GM08714 (cell line): ENCODE data around the gene FAM107B.

ENCODE experiments used
- H3K4me3 ChIP-seq: fragments of 200-500 bp; sonication (Bioruptor generic); 2 replicates; pipeline ENCODE4 v1.5.1; 2014; ENCODE audit warnings: mild to moderate bottlenecking, low read length, inconsistent platforms
- ZNF274 ChIP-seq: IDR thresholded peaks from 2 replicates; pipeline ENCODE4 v1.6.1; 2012; ENCODE audit warnings: mild to moderate bottlenecking, low read depth, low read length

FAM107B gene

DNA sequence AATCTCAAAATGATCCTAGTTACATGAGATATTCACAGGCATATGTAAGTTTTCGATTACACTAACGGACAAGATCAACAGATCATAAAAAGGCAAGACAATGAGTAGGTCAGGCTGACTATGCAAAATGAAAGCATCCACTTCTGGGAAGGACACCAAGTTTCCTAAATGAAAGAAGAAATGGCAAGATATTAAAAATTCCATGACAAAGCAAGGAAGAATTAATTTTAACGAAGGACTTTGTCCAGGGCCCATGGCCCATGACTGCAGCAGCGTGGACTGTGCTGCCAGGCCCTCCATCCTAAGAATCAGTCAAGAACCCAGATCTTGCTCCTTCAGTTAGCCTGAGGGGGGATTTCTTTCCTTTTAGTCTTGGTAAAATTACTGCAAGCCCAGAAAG, 261.6 kb downstream of the FAM107B start:
- no peak for TF ChIP-seq ZNF274
- H3K4me3 ChIP-seq: no peak overlapping the region

DNA sequence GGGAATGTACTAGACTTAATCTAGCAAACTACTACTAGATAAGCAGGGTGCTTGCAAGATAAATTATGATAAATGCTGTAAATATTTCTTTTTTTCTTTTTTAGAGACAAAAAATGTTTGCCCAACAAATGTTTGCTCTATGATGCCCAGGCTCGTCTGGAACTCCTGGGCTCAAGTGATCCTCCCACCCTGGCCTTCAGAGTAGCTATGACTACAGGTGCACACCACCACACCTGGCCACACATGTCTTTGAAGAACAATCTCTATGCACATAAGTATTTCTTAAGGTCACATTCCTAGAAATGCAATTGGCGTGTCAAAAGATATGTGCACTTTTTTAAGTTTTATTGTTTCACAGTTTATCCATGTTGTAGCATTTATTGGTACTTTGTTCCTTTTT, 264.4 kb downstream of the FAM107B start:
- TF ChIP-seq ZNF274: no peak

GRCh38 chr10:14508725-14509124, 266.0 kb downstream of the FAM107B start:
- H3K4me3 ChIP-seq: no peak overlapping the region
- no peak for TF ChIP-seq ZNF274

More for the DNA sequence above, 264.4 kb downstream of the FAM107B start:
- no peak overlapping the region for H3K4me3 ChIP-seq

DNA sequence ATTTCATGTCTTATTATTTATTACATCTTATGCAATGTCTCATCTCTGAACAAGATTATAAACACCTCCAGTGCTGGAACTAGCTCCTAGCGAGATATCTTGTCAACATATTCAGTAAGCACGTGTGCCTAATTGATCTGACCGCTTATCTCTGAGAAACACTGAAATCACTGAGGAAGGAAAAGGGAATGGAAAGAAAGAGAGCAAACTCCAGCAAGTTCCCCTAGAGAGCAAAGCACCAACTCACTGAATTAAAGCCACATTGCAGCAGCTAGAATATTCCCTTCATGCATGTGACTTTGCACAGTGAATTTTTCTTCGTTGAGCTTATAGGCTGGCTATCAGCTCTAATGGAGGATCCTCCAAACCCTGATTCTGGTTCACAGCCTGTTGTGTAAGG, 266.9 kb downstream of the FAM107B start:
- TF ChIP-seq ZNF274: no peak
- no peak overlapping the region for H3K4me3 ChIP-seq

GRCh38 chr10:14507176-14507575, 267.5 kb downstream of the FAM107B start:
- TF ChIP-seq ZNF274: no peak
- H3K4me3 ChIP-seq: no peak overlapping the region

DNA sequence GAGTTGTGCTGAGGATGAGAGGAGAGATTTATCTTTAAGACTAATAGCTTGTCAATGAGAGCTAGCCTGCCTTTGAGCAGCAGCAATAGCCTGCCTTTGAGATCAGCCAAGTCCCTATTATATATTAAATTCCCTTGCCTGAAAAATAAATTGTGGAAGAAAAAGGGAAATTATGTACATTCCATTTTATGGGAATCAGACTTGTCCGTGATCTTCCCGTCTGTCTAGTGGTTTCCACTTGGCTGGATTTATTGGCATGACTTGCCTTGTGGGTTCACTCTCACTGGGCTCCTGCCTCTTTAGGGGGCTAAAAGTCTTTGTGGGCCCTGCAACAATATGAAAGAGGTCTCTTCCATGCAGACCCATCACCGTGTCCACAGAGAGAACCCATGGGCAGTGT, 272.3 kb downstream of the FAM107B start:
- H3K4me3 ChIP-seq: no peak overlapping the region
- TF ChIP-seq ZNF274: no peak

DNA sequence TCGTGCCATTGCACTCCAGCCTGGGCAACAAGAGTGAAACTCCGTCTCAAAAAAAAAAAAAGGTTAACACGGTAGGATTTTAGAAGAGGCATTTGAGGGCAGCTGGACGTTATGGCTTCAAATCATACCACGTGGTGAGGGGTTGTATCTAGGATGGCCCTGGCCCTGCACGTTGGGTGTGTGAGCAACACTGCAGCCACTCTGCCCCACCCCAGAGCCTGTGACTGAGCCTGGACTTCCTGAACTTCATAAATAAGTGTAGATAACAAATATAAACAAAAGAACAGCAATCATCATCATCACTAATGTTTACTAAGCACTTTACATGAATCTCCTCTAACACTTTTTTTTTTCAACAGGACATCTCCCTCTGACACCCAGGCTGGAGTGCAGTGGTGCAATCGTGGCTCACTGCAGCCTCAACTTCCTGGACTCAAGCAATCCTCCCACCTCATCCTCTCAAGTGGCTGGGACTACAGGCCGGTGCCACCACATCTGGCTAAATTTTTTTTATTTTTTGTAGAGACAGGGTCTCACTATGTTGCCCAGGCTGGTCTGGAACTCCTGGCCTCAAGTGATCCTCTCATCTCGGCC, 274.4 kb downstream of the FAM107B start:
- no peak for TF ChIP-seq ZNF274
- no peak overlapping the region for H3K4me3 ChIP-seq

- no peak overlapping the region for H3K4me3 ChIP-seq
- no peak for TF ChIP-seq ZNF274
These were observed 275.1 kb downstream of the FAM107B start for GRCh38 chr10:14499601-14499904.

- TF ChIP-seq ZNF274: no peak
- H3K4me3 ChIP-seq: no peak overlapping the region
These were observed 276.4 kb downstream of the FAM107B start for GRCh38 chr10:14498326-14498725.

- no peak overlapping the region for H3K4me3 ChIP-seq
- TF ChIP-seq ZNF274: no peak
These were observed 282.9 kb downstream of the FAM107B start for GRCh38 chr10:14491811-14492210.

DNA sequence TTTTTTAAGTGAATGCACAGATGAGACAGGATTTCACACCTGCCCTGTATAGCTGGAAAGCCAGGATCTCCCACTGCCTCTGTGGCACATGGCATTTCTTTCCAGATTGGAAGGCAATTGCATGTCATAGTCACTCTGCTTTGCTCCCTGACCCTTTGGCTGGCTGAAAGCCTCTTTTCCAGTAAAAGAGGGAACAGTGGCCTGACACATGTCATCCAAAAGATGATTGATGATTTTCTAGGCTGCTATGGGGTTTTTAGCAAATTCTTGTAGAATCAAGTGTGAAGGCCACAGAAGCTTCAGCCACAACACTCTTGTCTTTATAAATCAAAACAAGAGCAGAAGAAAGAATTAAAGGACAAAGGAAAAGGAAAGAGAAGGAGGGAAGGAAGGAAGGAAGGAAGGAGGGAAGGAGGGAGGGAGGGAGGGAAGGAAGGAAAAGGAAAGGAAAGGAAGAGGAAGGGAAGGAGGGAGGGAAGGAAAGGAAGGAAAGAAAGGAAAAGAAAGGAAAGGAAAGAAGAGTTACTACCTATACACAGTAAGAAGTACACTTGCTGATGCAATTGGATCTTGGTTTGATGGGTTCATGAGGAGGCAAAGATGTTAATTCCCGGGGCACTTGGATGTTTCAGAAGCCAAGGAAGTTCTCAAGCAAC, 285.0 kb downstream of the FAM107B start:
- TF ChIP-seq ZNF274: no peak
- no peak overlapping the region for H3K4me3 ChIP-seq

DNA sequence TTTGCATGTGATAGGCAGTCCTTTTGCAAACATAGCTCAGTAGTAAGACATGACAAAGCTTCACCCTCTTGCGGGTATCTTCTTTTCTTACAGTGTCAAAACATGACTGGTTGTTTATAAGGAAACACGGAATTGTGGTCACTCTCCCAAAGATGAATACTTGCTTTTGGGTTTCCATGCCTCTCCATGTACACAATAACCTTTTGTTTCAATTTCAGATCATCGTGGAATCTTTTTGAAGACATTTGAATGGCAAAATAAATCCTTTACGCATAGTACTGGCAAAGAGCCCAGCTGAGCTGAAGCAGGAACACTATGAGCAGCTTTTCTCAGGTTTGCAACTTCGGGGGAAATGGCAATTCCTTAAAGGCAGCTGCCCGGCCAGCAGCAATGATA, 287.2 kb downstream of the FAM107B start:
- TF ChIP-seq ZNF274: no peak
- no peak overlapping the region for H3K4me3 ChIP-seq

GRCh38 chr10:14486777-14487487, 287.8 kb downstream of the FAM107B start:
- no peak for TF ChIP-seq ZNF274
- H3K4me3 ChIP-seq: no peak overlapping the region

- H3K4me3 ChIP-seq: no peak overlapping the region
- no peak for TF ChIP-seq ZNF274
These were observed 288.7 kb downstream of the FAM107B start for GRCh38 chr10:14485986-14486385.

- H3K4me3 ChIP-seq: no peak overlapping the region
- TF ChIP-seq ZNF274: no peak
These were observed 291.3 kb downstream of the FAM107B start for GRCh38 chr10:14483417-14483816.
